Transverse colon (tissue), 4 donors: Measurements from ENCODE around the gene PNLDC1. TPM values are rescaled to one million over a fixed set of nuclear protein-coding genes. Genes with fewer than 3 reads are reported as not detected.

ENCODE experiments used
- DNase-seq: peaks from one replicate; pipeline ENCODE4 v3.0.0-alpha.2; 2019
- H3K27ac ChIP-seq, 4 donors: fragments of 200-600 bp; sonication (generic); 2 replicates each; pipeline ENCODE4 v1.5.1; 2016 to 2018; ENCODE audit warnings: inconsistent platforms in 4 of 4
- H3K27me3 ChIP-seq: fragments of 200-600 bp; sonication (generic); 2 replicates; pipeline ENCODE4 v1.5.1; 2017; ENCODE audit warnings: inconsistent platforms
- H3K36me3 ChIP-seq, 4 donors: fragments of 200-600 bp; sonication (generic); 2 replicates each; pipeline ENCODE4 v1.5.1; 2017 to 2019; ENCODE audit warnings: inconsistent platforms in 4 of 4
- H3K4me1 ChIP-seq, 4 donors: fragments of 200-600 bp; sonication (generic); 2 replicates each; pipeline ENCODE4 v1.5.1; 2017 to 2020; ENCODE audit warnings: inconsistent platforms in 4 of 4
- H3K4me3 ChIP-seq, 4 donors: fragments of 200-600 bp; sonication (generic); 1 replicate in 1 of 4; 2 replicates in 3 of 4; pipeline versions ENCODE4 v1.5.1 to v1.6.1; 2017 to 2019; ENCODE audit warnings: inconsistent platforms in 4 of 4
- H3K9me3 ChIP-seq, 2 donors: fragments of 200-600 bp; sonication (generic); 2 replicates each; pipeline ENCODE4 v1.5.1; 2017 to 2019; ENCODE audit warnings: inconsistent platforms in 2 of 2
- CTCF ChIP-seq, 5 experiments: fragments of 200-600 bp in 3 of 5; fragments of 450-650 bp in 2 of 5; sonication (generic) in 3 of 5; IDR thresholded peaks; 1 replicate in 2 of 5; 2 replicates in 3 of 5; pipeline ENCODE4 v1.5.1; 2016 to 2017; ENCODE audit warnings: antibody characterized with exemption in 5 of 5, inconsistent platforms in 3 of 5, mild to moderate bottlenecking in 2 of 5, moderate library complexity in 1 of 5
- EP300 ChIP-seq: sonication (generic); formaldehyde crosslinking; IDR thresholded peaks from one replicate; pipeline ENCODE4 v1.6.1; 2017; ENCODE audit warnings: antibody characterized with exemption, low read depth
- POLR2A ChIP-seq: fragments of 450-650 bp; IDR thresholded peaks from one replicate; pipeline ENCODE4 v1.6.1; 2016; ENCODE audit warnings: antibody characterized with exemption, mild to moderate bottlenecking, moderate library complexity
- POLR2AphosphoS5 ChIP-seq, 3 donors: sonication (generic); formaldehyde crosslinking; IDR thresholded peaks; one replicate each; pipeline ENCODE4 v1.6.1; 2016; ENCODE audit warnings: antibody characterized with exemption in 3 of 3
- WGBS, 2 donors: methylation state at CpG; one replicate each; pipeline ENCODE4 v1.1.5; 2018; ENCODE audit warnings: low coverage in 1 of 2; 5-methylcytosine and 5-hydroxymethylcytosine counted together
- in situ Hi-C, 4 donors: fragments of 200-750 bp; cut with MboI; loops; one replicate each; pipeline versions ENCODE4 v1.15.0 to v1.15.1; 2017; ENCODE audit warnings: low sequenced_read_pairs in 3 of 4, low pct_ligation_motif_present in 1 of 4, low pct_unique_long_range_greater_than_20kb in 1 of 4
- intact Hi-C: fragments of 100-400 bp; cut with DNase I; formaldehyde crosslinking; loops from one replicate; pipeline ENCODE4 v1.15.1; 2023; ENCODE audit warnings: low total_unique reads
- total RNA-seq, 4 donors: library from RNA; depleted of rRNA; stranded (reverse); fragments of >200 nt; gene quantifications; one replicate each; pipeline ENCODE4 v1.1.0, GENCODE V29; 2016

Gene PNLDC1
- total RNA-seq, 4 donors from 2014 or later = 1.5 TPM; not detected in 3

- no peak overlapping the region for H3K27ac ChIP-seq
- H3K9me3 ChIP-seq = peaks cover 0 to 7% of the 10 kb centered on the region in 2 donors
- in situ Hi-C loops = loop anchor here in 3 of 4 donors (25.0 kb wide), 1 partner anchor 609 kb away; no protein-coding TSS in a partner anchor
- H3K27me3 ChIP-seq = peaks cover 3% of the 10 kb centered on the region
- H3K4me3 ChIP-seq = no peak overlapping the region
- 18% methylated on average over 6 of the region's 6 CpGs for WGBS, 2 donors
- no peaks in the 10 kb centered on the region for H3K36me3 ChIP-seq
- DNase-seq = no peak
- TF ChIP-seq EP300 (no peak), POLR2A (no peak), POLR2AphosphoS5 (IDR thresholded peaks at IDR 0.05) (no peak), CTCF (IDR thresholded peaks at IDR 0.05) (peak in 2 of 5 experiments; percentile 13 to 20)
- intact Hi-C loops = no loop called here
- peaks cover 0 to 5% (median 0%) of the 10 kb centered on the region in 4 donors for H3K4me1 ChIP-seq
These were observed 52.8 kb downstream of the PNLDC1 start for GRCh38 chr6:159852877-159853276.

GRCh38 chr6:159853754-159854153, 53.7 kb downstream of the PNLDC1 start:
- H3K36me3 ChIP-seq = no peaks in the 10 kb centered on the region
- intact Hi-C loops = no loop called here
- peaks cover 8% of the 10 kb centered on the region for H3K27me3 ChIP-seq
- peaks cover 0 to 3% of the 10 kb centered on the region in 2 donors for H3K9me3 ChIP-seq
- DNase-seq = no peak
- no peak overlapping the region for H3K4me3 ChIP-seq
- peaks cover 0 to 5% (median 0%) of the 10 kb centered on the region in 4 donors for H3K4me1 ChIP-seq
- H3K27ac ChIP-seq = no peak overlapping the region
- in situ Hi-C loops = loop anchor here in 3 of 4 donors (25.0 kb wide), 1 partner anchor 609 kb away; no protein-coding TSS in a partner anchor
- TF ChIP-seq CTCF (IDR thresholded peaks at IDR 0.05) (no peak), EP300 (no peak), POLR2AphosphoS5 (IDR thresholded peaks at IDR 0.05) (no peak), POLR2A (no peak)

GRCh38 chr6:159854959-159855358, 54.9 kb downstream of the PNLDC1 start:
- Histone ChIP-seq H3K36me3 (no peaks in the 10 kb centered on the region), H3K4me1 (peaks cover 0 to 5% (median 0%) of the 10 kb centered on the region in 4 donors), H3K4me3 (no peak overlapping the region), H3K27ac (no peak overlapping the region), H3K9me3 (no peaks in the 10 kb centered on the region), H3K27me3 (peaks cover 8% of the 10 kb centered on the region)
- 76 to 86% methylated on average over 3 of the region's 3 CpGs for WGBS, 2 donors
- in situ Hi-C loops (loop anchor here in 3 of 4 donors (25.0 kb wide), 1 partner anchor 607 kb away; no protein-coding TSS in a partner anchor), intact Hi-C loops (no loop called here)
- no peak for DNase-seq
- TF ChIP-seq CTCF (IDR thresholded peaks at IDR 0.05) = no peak
- TF ChIP-seq POLR2A = no peak
- no peak for TF ChIP-seq POLR2AphosphoS5 (IDR thresholded peaks at IDR 0.05)
- no peak for TF ChIP-seq EP300

GRCh38 chr6:159858259-159858658, 58.2 kb downstream of the PNLDC1 start:
- Histone ChIP-seq H3K27me3 (peaks cover 16% of the 10 kb centered on the region), H3K4me3 (no peak overlapping the region), H3K4me1 (no peaks in the 10 kb centered on the region), H3K36me3 (no peaks in the 10 kb centered on the region), H3K27ac (no peak overlapping the region), H3K9me3 (no peaks in the 10 kb centered on the region)
- 93% methylated on average over 1 of the region's 1 CpG; no CpG with 5 or more reads in 1 of the 2 donors for WGBS, 2 donors
- intact Hi-C loops = no loop called here
- TF ChIP-seq CTCF (IDR thresholded peaks at IDR 0.05) (no peak), EP300 (no peak), POLR2AphosphoS5 (IDR thresholded peaks at IDR 0.05) (no peak), POLR2A (no peak)
- DNase-seq = no peak
- in situ Hi-C loops = loop anchor here in 3 of 4 donors (25.0 kb wide), 1 partner anchor 604 kb away; no protein-coding TSS in a partner anchor
